ENCODE measurements around the gene H2AZ2. TPM values are rescaled to one million over a fixed set of nuclear protein-coding genes. Genes with fewer than 3 reads are reported as not detected.
"Not testable (repeated sequence)": the region's sequence is repeated elsewhere in the genome, so short reads cannot be mapped to it uniquely, and the experiment has no call there.

H2AZ2 gene
- total and polyA plus RNA-seq, 2 donors = 127 to 173 TPM

DNA sequence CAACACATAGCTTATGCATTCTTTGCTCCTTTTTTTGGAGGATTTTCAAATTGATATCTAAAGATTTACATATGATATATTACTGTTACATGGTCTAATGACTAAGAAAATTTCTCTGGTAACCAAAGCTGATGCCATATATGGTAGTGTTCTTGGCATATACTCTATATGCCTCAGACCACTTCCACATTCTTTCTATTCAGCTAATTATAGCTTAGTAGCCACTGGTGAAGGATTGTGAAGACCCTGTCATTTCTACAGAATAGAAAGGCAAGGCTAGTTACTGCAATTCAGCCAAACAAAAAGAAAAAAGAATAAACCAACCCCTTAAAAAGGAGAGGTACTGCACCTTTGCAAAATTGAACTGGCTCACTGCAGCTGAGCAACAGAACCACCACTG lies 33.7 kb upstream of the H2AZ2 start:
- Histone ChIP-seq H3K27ac (ENCODE audit: low read depth) (peak overlapping the region; percentile 19), H3K4me1 (ENCODE audit: insufficient read depth) (no peaks in the 10 kb centered on the region), H3K4me3 (ENCODE audit: low read depth, low read length) (peak overlapping the region; percentile 13), H3K36me3 (ENCODE audit: insufficient read depth) (no peaks in the 10 kb centered on the region)
- no peak for DNase-seq (ENCODE audit: extremely low spot score)

DNA sequence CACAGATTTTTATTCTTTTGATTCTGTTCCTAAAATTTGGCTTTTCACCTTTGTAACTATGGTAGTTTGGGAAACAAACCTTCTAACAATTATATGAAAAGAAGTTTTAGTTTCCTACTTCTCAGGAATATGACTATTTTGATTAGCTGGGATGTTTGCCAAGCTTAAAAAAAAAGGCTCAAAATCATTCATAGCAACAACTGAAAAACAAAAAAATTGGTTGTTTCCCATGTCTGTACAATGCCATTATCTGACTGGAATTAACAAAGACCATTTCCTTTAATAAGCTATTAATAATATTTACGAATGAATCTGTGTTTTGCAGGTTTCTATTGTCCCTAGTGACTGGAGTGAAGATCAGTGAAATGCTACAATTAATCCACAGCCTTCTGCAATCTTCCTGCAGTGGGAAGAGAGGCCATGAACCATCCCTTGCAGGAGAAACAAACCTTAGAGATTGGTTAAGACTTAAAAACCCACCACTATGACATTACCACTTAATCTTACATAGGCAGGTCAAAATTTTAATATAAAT lies 33.2 kb upstream of the H2AZ2 start:
- 35% methylated on average over 1 of the region's 1 CpG for WGBS
- no peak overlapping the region for H3K4me3 ChIP-seq (ENCODE audit: low read depth, low read length)
- H3K36me3 ChIP-seq (ENCODE audit: insufficient read depth) = no peaks in the 10 kb centered on the region
- DNase-seq (ENCODE audit: extremely low spot score) = no peak
- no peaks in the 10 kb centered on the region for H3K4me1 ChIP-seq (ENCODE audit: insufficient read depth)
- H3K27ac ChIP-seq (ENCODE audit: low read depth) = no peak overlapping the region

GRCh38 chr7:44880317-44881018 lies 32.6 kb upstream of the H2AZ2 start:
- no peak overlapping the region for H3K4me3 ChIP-seq (ENCODE audit: low read depth, low read length)
- no peak overlapping the region for H3K27ac ChIP-seq (ENCODE audit: low read depth)
- DNase-seq (ENCODE audit: extremely low spot score) = no peak
- WGBS = 38% methylated on average over 4 of the region's 4 CpGs
- H3K36me3 ChIP-seq (ENCODE audit: insufficient read depth) = no peaks in the 10 kb centered on the region
- H3K4me1 ChIP-seq (ENCODE audit: insufficient read depth) = no peaks in the 10 kb centered on the region

- WGBS = 75% methylated on average over 4 of the region's 4 CpGs
- no peak overlapping the region for H3K27ac ChIP-seq (ENCODE audit: low read depth)
- no peak overlapping the region for H3K4me3 ChIP-seq (ENCODE audit: low read depth, low read length)
- DNase-seq (ENCODE audit: extremely low spot score) = no peak
- H3K4me1 ChIP-seq (ENCODE audit: insufficient read depth) = no peaks in the 10 kb centered on the region
- H3K36me3 ChIP-seq (ENCODE audit: insufficient read depth) = no peaks in the 10 kb centered on the region
Measured at GRCh38 chr7:44876393-44876792, 28.5 kb upstream of the H2AZ2 start.

DNA sequence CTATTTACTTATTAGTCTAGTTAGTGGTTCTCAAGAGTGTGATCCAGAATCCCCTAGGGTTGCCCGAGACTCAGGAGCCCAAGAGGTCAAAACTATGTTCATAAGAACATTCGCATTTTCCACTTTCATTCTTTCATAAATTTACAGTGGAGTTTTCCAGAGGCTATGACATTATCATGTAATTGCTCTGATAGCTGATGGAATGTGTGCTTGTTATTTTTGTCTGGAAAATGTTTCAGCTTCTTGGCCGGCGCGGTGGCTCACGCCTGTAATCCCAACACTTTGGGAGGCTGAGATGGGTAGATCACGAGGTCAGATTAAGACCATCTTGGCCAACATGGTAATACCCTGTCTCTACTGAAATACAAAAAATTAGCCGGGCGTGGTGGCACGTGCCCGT lies 27.4 kb upstream of the H2AZ2 start:
- Histone ChIP-seq H3K4me3 (ENCODE audit: low read depth, low read length) (no peak overlapping the region), H3K27ac (ENCODE audit: low read depth) (no peak overlapping the region), H3K4me1 (ENCODE audit: insufficient read depth) (no peaks in the 10 kb centered on the region), H3K36me3 (ENCODE audit: insufficient read depth) (no peaks in the 10 kb centered on the region)
- WGBS = 82% methylated on average over 11 of the region's 11 CpGs
- DNase-seq (ENCODE audit: extremely low spot score) = no peak

DNA sequence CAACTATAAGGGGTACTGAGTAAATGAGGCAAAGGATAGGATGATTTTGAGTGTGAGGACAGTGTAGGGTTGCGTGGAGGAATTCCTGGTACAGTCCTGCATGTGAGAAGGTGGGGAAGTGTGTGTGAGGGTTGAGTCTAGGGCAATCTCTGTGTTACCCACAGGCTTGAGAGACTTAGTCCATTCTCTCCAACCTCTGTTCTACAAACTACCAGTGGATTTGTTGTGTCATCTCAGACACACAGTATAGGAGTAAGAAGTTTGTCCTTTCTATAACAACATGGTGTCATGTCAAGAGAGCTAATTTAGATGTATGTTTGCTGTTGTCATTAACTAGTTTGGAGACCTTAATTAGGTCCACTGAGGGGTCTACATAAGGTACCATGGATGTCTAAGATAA lies 24.9 kb upstream of the H2AZ2 start:
- Histone ChIP-seq H3K36me3 (ENCODE audit: insufficient read depth) (no peaks in the 10 kb centered on the region), H3K4me3 (ENCODE audit: low read depth, low read length) (no peak overlapping the region), H3K4me1 (ENCODE audit: insufficient read depth) (no peaks in the 10 kb centered on the region), H3K27ac (ENCODE audit: low read depth) (no peak overlapping the region)
- WGBS = 98% methylated on average over 1 of the region's 1 CpG
- DNase-seq (ENCODE audit: extremely low spot score) = no peak

DNA sequence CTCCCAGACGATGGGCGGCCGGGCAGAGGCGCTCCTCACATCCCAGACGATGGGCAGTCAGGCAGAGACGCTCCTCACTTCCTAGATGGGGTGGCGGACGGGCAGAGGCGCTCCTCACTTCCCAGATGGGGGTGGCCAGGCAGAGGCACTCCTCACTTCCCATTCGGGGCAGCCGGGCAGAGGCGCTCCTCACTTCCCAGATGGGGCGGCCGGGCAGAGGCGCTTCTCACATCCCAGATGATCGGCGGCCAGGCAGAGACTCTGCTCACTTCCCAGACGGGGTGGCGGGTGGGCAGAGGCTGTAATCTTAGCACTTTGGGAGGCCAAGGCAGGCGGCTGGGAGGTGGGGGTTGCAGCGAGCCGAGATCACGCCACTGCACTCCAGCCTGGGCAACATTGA lies 24.0 kb upstream of the H2AZ2 start:
- not testable (repeated sequence) for H3K4me3 ChIP-seq (ENCODE audit: low read depth, low read length); H3K27ac ChIP-seq (ENCODE audit: low read depth); H3K4me1 ChIP-seq (ENCODE audit: insufficient read depth); H3K36me3 ChIP-seq (ENCODE audit: insufficient read depth); DNase-seq (ENCODE audit: extremely low spot score)
- 95% methylated on average over 23 of the region's 23 CpGs for WGBS

GRCh38 chr7:44870780-44871179 lies 22.9 kb upstream of the H2AZ2 start:
- 93% methylated on average over 29 of the region's 29 CpGs for WGBS
- DNase-seq (ENCODE audit: extremely low spot score); H3K4me1 ChIP-seq (ENCODE audit: insufficient read depth); H3K27ac ChIP-seq (ENCODE audit: low read depth); H3K4me3 ChIP-seq (ENCODE audit: low read depth, low read length); H3K36me3 ChIP-seq (ENCODE audit: insufficient read depth): not testable (repeated sequence)

- not testable (repeated sequence) for H3K27ac ChIP-seq (ENCODE audit: low read depth); H3K4me3 ChIP-seq (ENCODE audit: low read depth, low read length); H3K36me3 ChIP-seq (ENCODE audit: insufficient read depth); DNase-seq (ENCODE audit: extremely low spot score); H3K4me1 ChIP-seq (ENCODE audit: insufficient read depth)
- 87% methylated on average over 3 of the region's 3 CpGs for WGBS
Measured at GRCh38 chr7:44870336-44870735, 22.4 kb upstream of the H2AZ2 start.

DNA sequence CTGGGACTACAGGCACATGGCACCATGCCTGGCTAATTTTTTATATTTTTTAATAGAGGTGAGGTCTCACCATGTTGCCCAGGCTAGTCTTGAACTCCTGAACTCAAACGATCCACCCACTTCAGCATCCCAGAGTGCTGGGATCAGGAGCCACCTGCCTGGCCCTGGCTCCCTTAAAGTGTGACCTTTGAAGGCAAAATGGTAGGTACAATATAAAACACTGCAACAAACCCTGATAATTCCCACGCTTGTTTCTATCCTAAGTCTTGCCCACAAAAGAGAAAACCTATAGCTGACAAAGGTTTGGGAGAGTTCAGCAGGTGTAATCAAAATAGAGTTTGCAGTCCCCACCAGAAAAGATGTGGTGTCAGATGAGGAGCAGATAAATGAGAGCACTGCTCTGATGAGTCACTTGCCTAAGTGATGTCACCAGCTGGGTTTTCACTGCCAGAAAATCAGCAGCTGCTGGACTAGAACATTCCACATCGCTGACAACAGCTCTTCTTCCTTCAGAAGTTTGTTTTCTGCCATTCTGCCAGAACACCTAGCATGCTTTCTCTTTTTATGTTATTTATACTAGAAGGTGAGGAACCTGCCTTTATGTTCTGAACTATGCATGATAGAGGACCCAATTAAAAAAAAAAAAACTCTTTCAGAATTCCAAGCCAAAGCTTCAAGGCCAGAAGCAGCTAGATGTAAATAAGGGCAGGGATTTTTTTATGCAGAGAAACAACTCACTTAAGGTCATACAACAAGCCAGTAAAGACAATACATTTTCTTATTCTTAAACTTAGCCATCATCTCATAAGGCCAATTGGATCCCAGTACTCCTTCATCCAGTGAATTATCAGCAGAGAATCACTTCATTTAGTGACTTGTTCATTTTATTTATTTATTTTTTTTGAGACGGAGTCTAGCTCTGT lies 19.4 kb upstream of the H2AZ2 start:
- Histone ChIP-seq H3K36me3 (ENCODE audit: insufficient read depth) (no peaks in the 10 kb centered on the region), H3K4me1 (ENCODE audit: insufficient read depth) (no peaks in the 10 kb centered on the region), H3K4me3 (ENCODE audit: low read depth, low read length) (no peak overlapping the region), H3K27ac (ENCODE audit: low read depth) (no peak overlapping the region)
- WGBS = 50% methylated on average over 4 of the region's 4 CpGs
- no peak for DNase-seq (ENCODE audit: extremely low spot score)

- not testable (repeated sequence) for H3K4me1 ChIP-seq (ENCODE audit: insufficient read depth); H3K4me3 ChIP-seq (ENCODE audit: low read depth, low read length); DNase-seq (ENCODE audit: extremely low spot score); H3K36me3 ChIP-seq (ENCODE audit: insufficient read depth); H3K27ac ChIP-seq (ENCODE audit: low read depth)
- 53% methylated on average over 4 of the region's 4 CpGs for WGBS
Measured at GRCh38 chr7:44861949-44862348, 14.1 kb upstream of the H2AZ2 start.

GRCh38 chr7:44858161-44858560 lies 10.3 kb upstream of the H2AZ2 start:
- no peaks in the 10 kb centered on the region for H3K4me1 ChIP-seq (ENCODE audit: insufficient read depth)
- no peak overlapping the region for H3K27ac ChIP-seq (ENCODE audit: low read depth)
- WGBS = 81% methylated on average over 2 of the region's 2 CpGs

DNA sequence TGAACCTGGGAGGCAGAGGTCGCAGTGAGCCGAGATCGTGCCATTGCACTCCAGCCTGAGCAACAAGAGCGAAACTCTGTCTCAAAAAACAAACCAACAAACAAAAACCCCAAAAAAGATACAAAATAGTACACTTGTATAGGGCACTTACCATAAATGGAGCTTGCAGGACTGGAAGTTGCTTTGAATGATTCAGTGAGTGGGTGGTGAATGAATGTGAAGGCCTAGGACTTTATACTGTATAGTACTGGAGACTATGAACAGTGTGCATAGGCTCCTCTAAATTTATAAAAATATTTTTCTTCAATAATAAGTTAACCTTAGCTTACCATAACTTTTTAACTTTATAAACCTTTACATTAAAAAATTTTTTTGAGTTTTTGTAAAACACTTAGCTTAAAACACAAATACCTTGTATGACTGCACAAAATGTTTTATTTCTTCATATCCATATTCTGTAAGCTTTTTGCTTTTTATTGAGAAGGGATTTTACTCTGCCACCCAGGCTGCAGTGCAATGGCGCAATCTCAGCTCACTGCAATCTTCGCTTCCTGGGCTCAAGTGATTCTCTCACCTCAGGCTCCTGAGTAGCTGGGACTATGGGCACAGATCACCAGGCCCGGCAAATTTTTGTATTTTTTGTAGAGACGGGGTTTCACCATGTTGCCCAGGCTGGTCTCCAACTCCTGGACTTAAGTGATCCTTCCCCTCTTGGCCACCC lies 6.9 kb upstream of the H2AZ2 start:
- DNase-seq (ENCODE audit: extremely low spot score) = no peak
- H3K36me3 ChIP-seq (ENCODE audit: insufficient read depth) = no peaks in the 10 kb centered on the region
- H3K27ac ChIP-seq (ENCODE audit: low read depth) = no peak overlapping the region
- 86% methylated on average over 8 of the region's 8 CpGs for WGBS
- H3K4me1 ChIP-seq (ENCODE audit: insufficient read depth) = no peaks in the 10 kb centered on the region
- no peak overlapping the region for H3K4me3 ChIP-seq (ENCODE audit: low read depth, low read length)

More at GRCh38 chr7:44858161-44858560, 10.3 kb upstream of the H2AZ2 start:
- Histone ChIP-seq H3K4me3 (ENCODE audit: low read depth, low read length) (no peak overlapping the region), H3K36me3 (ENCODE audit: insufficient read depth) (no peaks in the 10 kb centered on the region)
- DNase-seq (ENCODE audit: extremely low spot score) = no peak
